Measurements from ENCODE around the gene TMPRSS11B. TPM values are rescaled to one million over a fixed set of nuclear protein-coding genes. Genes with fewer than 3 reads are reported as not detected.

TMPRSS11B gene
- total and polyA plus RNA-seq, 3 donors from 2014 or later: 0.37 TPM; not detected in 2

GRCh38 chr4:68180849-68181526, 64.5 kb downstream of the TMPRSS11B start:
- H3K27me3 ChIP-seq: no peaks in the 10 kb centered on the region
- no peak overlapping the region for H3K4me3 ChIP-seq
- no peaks in the 10 kb centered on the region for H3K9me3 ChIP-seq
- H3K4me1 ChIP-seq: no peaks in the 10 kb centered on the region
- 83 to 92% methylated on average over 1 of the region's 1 CpG for WGBS, 2 donors
- no peak for TF ChIP-seq POLR2A (IDR thresholded peaks at IDR 0.05)
- TF ChIP-seq CTCF (IDR thresholded peaks at IDR 0.05): no peak
- no peaks in the 10 kb centered on the region for H3K36me3 ChIP-seq (ENCODE audit: low read depth, missing control alignments)
- no peak for DNase-seq
- intact Hi-C loops (cut with DNase I; ENCODE audit: low total_unique reads): no loop called here
- H3K27ac ChIP-seq: no peak overlapping the region

GRCh38 chr4:68176904-68177303, 68.6 kb downstream of the TMPRSS11B start:
- intact Hi-C loops (cut with DNase I; ENCODE audit: low total_unique reads): no loop called here
- Histone ChIP-seq H3K27me3 (no peaks in the 10 kb centered on the region), H3K4me3 (no peak overlapping the region), H3K4me1 (no peaks in the 10 kb centered on the region), H3K27ac (no peak overlapping the region), H3K9me3 (no peaks in the 10 kb centered on the region), H3K36me3 (ENCODE audit: low read depth, missing control alignments) (no peaks in the 10 kb centered on the region)
- DNase-seq: no peak
- 53 to 64% methylated on average over 2 of the region's 2 CpGs for WGBS, 2 donors
- TF ChIP-seq CTCF (IDR thresholded peaks at IDR 0.05): no peak

Other genes with a start within 250 kb of the TMPRSS11B start
- gene TMPRSS11F, start 115.8 kb downstream of the TMPRSS11B start, total RNA-seq: 1 to 10 TPM; 1.0 to 1.1 TPM
- 0.58 TPM for gene TMPRSS11F, start 115.8 kb downstream of the TMPRSS11B start, polyA plus RNA-seq (ENCODE audit: insufficient read depth, low read depth, low replicate concordance)
- 10 to 100 TPM; 78.2 to 92.6 TPM for gene YTHDC1, start 104.4 kb upstream of the TMPRSS11B start, total RNA-seq
- 56.5 TPM for gene YTHDC1, start 104.4 kb upstream of the TMPRSS11B start, polyA plus RNA-seq (ENCODE audit: insufficient read depth, low read depth, low replicate concordance)
- gene TMPRSS11E, start 201.8 kb upstream of the TMPRSS11B start, total RNA-seq: under 1 TPM; 0.62 to 0.71 TPM
- 1.4 TPM for gene TMPRSS11E, start 201.8 kb upstream of the TMPRSS11B start, polyA plus RNA-seq (ENCODE audit: insufficient read depth, low read depth, low replicate concordance)